Adipose tissue (tissue), 3 donors: ENCODE data around the gene LTB4R2. TPM values are rescaled to one million over a fixed set of nuclear protein-coding genes. Genes with fewer than 3 reads are reported as not detected.
"Not testable (repeated sequence)": the region's sequence is repeated elsewhere in the genome, so short reads cannot be mapped to it uniquely, and the experiment has no call there.

ENCODE experiments used
- H3K27ac ChIP-seq: one replicate; pipeline ENCODE4 v1.5.1; 2013; ENCODE audit warnings: low read depth, low read length
- WGBS, 3 donors: extraction: QIAGEN DNeasy Blood & Tissue Kit; methylation state at CpG; one replicate each; pipeline ENCODE4 v1.1.7; 2013; 5-methylcytosine and 5-hydroxymethylcytosine counted together
- polyA plus RNA-seq, 3 donors: library from polyadenylated mRNA; stranded (reverse); fragments of 200-250 nt; gene quantifications; one replicate each; pipeline ENCODE4 v1.2.3, GENCODE V29; 2013
- donor health status: healthy with polysubstance abuse.
- donor health status: Bipolar disorder and iron deficiency.
- donor health status: healthy.

The LTB4R2 gene
- polyA plus RNA-seq, 3 donors = 0.79 to 5.9 (median 2.6) TPM

GRCh38 chr14:24312736-24313507, 3.0 kb downstream of the LTB4R2 start:
- peak overlapping the region; percentile 31 for H3K27ac ChIP-seq

GRCh38 chr14:24313913-24314312, 4.0 kb downstream of the LTB4R2 start:
- H3K27ac ChIP-seq = no peak overlapping the region
- WGBS, 3 donors = 52 to 76% (median 60%) methylated on average over 2 of the region's 2 CpGs

More at GRCh38 chr14:24312736-24313507, 3.0 kb downstream of the LTB4R2 start:
- WGBS, 3 donors = 34 to 70% (median 42%) methylated on average over 9 of the region's 9 CpGs

GRCh38 chr14:24314377-24315193, 4.6 kb downstream of the LTB4R2 start:
- WGBS, 3 donors = 57 to 76% (median 65%) methylated on average over 5 of the region's 5 CpGs
- H3K27ac ChIP-seq = no peak overlapping the region

DNA sequence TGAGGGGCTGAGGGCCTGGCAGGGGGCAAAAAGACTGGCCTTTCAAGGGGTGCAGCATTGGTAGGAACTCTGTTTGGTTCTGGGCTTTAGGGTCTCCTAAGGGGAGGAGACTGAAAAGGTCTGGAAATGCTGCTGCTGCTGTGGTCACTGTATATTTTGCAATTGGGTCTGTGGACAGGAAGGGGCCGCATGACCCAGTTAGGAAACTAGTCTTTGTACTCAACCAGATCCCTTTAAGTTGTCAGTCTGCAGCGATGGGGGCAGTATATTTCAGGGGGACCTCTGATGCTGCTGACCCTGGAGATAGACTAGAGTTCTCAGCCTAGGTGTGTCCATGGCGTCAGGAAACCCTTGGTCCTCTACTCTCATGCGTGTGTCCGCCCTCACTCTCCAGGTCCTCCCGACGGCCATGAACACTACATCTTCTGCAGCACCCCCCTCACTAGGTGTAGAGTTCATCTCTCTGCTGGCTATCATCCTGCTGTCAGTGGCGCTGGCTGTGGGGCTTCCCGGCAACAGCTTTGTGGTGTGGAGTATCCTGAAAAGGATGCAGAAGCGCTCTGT, 5.4 kb downstream of the LTB4R2 start:
- H3K27ac ChIP-seq = no peak overlapping the region
- WGBS, 3 donors = 58 to 88% (median 72%) methylated on average over 10 of the region's 10 CpGs

GRCh38 chr14:24315807-24316596, 6.1 kb downstream of the LTB4R2 start:
- WGBS, 3 donors = 30 to 54% (median 42%) methylated on average over 63 to 70 of the region's 70 CpGs
- no peak overlapping the region for H3K27ac ChIP-seq

GRCh38 chr14:24316597-24316950, 6.6 kb downstream of the LTB4R2 start:
- WGBS, 3 donors = 61 to 64% (median 64%) methylated on average over 13 to 18 of the region's 18 CpGs
- no peak overlapping the region for H3K27ac ChIP-seq

GRCh38 chr14:24317141-24317928, 7.4 kb downstream of the LTB4R2 start:
- no peak overlapping the region for H3K27ac ChIP-seq
- WGBS, 3 donors = 89 to 93% (median 90%) methylated on average over 3 of the region's 3 CpGs

GRCh38 chr14:24321212-24321975, 11.5 kb downstream of the LTB4R2 start:
- WGBS, 3 donors = 82 to 92% (median 90%) methylated on average over 14 of the region's 14 CpGs
- H3K27ac ChIP-seq = no peak overlapping the region

- H3K27ac ChIP-seq = no peak overlapping the region
- WGBS, 3 donors = 84 to 88% (median 88%) methylated on average over 8 to 10 of the region's 10 CpGs
Measured at GRCh38 chr14:24322672-24323071, 12.7 kb downstream of the LTB4R2 start.

- 63 to 74% (median 66%) methylated on average over 3 of the region's 3 CpGs for WGBS, 3 donors
- no peak overlapping the region for H3K27ac ChIP-seq
Measured at GRCh38 chr14:24323341-24323740, 13.4 kb downstream of the LTB4R2 start.

DNA sequence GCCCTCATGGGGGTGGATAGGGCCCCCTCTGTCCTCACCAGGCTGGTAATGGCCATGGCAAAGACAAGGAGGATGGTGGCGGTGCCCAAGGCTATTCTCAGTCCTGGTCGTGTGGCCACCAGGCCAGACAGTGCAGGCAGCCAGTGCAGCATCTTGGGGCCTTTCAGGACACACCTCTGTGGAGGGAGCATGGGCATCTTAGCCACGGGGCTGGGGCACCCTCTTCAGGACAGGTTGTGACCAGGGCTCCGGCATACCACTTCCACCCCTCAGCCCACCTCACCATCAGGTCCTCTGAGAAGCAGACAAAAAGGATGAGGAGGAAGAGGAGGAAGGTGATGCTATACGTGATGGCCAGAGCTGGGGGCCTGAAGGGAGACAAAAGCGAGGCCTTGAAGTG, 14.1 kb downstream of the LTB4R2 start:
- no peak overlapping the region for H3K27ac ChIP-seq
- 74 to 88% (median 84%) methylated on average over 6 of the region's 6 CpGs for WGBS, 3 donors

- no peak overlapping the region for H3K27ac ChIP-seq
- WGBS, 3 donors = 67 to 76% (median 75%) methylated on average over 5 of the region's 5 CpGs
Measured at GRCh38 chr14:24325041-24325530, 15.1 kb downstream of the LTB4R2 start.

- WGBS, 3 donors = 80 to 87% (median 84%) methylated on average over 9 of the region's 9 CpGs
Measured at GRCh38 chr14:24325963-24326362, 16.0 kb downstream of the LTB4R2 start.

GRCh38 chr14:24327303-24327702, 17.4 kb downstream of the LTB4R2 start:
- H3K27ac ChIP-seq = no peak overlapping the region
- WGBS, 3 donors = 61 to 80% (median 64%) methylated on average over 2 of the region's 2 CpGs

More at GRCh38 chr14:24325963-24326362, 16.0 kb downstream of the LTB4R2 start:
- H3K27ac ChIP-seq = no peak overlapping the region

DNA sequence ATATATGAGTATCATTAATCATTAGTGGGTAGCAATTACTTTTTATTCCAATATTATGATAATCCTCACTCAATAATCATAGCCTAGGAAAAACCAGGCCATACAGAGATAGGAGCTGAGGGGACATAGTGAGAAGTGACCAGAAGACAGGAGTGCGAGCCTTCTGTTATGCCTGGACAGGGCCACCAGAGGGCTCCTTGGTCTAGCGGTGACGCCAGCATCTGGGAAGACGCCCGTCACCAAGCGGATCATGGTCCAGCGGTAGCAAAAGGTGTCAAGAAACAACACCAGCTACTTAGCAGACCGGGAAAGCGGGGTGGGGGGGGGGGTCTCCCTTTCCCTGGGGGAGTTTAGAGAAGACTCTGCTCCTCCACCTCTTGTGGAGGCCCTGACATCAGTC, 18.0 kb downstream of the LTB4R2 start:
- H3K27ac ChIP-seq = not testable (repeated sequence)
- WGBS, 3 donors = 5 to 8% (median 7%) methylated on average over 9 of the region's 9 CpGs

DNA sequence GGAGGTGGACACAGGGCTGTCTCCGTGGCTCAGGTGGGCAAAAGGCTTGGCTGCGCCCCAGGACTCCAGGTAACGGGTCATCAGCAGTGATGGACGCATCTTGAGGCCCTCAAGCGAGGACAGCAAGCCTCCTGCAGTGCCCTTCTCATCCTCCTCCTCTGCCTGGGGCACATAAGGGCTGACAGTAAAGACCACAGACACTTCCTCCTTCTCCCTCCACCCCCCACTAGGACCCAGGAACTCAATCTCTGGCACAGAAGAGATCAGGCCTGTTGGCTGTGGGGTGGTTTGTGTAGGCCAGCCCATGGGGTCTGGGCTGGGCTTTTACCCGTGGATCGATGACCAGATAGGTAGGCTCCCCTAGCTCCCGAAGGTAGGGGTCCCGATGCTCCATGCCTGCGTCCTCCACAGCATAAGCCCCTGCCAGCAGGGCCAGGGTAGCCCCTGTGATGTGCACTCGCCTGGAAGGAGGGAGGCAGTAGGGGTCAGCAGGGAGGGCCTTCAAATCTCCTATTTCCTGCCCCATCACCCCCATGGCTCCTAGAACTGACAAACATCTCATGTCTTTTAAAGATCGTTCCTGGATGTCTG, 19.2 kb downstream of the LTB4R2 start:
- no peak overlapping the region for H3K27ac ChIP-seq
- WGBS, 3 donors = 85 to 89% (median 88%) methylated on average over 12 of the region's 12 CpGs

GRCh38 chr14:24329736-24330135, 19.8 kb downstream of the LTB4R2 start:
- no peak overlapping the region for H3K27ac ChIP-seq
- 52 to 85% (median 59%) methylated on average over 9 of the region's 9 CpGs for WGBS, 3 donors
